GM18508 (cell line): ENCODE measurements around the gene CCDC3.
"Not testable (repeated sequence)": the region's sequence is repeated elsewhere in the genome, so short reads cannot be mapped to it uniquely, and the experiment has no call there.

Source experiments
- ATAC-seq: cut with Tn5 transposase; IDR thresholded peaks from one replicate; pipeline ENCODE4 v1.9.1; 2021; ENCODE audit warnings: moderate number of reproducible peaks; ENCODE audit not compliant: insufficient read depth, unreplicated experiment

CCDC3 gene

GRCh38 chr10:12898271-12898670 lies 103.2 kb downstream of the CCDC3 start:
- no peak for ATAC-seq

GRCh38 chr10:12897278-12897677 lies 104.2 kb downstream of the CCDC3 start:
- ATAC-seq, result no peak

GRCh38 chr10:12896251-12896650 lies 105.3 kb downstream of the CCDC3 start:
- ATAC-seq, result no peak

DNA sequence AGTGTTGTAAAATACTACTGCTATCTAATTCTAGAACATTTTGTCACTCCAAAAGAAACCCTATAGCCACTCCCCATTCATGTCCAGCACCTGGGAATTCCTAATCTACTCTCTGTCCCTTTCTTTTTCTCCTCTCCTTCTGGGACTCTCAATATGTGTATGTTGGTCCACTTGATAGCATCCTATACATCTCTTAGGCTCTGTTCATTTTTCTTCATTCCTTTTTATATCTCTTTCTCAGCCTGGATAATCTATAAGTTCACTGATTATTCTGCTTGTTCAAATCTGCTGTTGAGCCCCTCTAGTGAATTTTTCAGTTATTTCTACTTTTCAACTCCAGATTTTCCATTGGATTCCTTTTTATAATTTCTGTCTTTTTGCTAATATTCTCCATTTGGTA lies 108.6 kb downstream of the CCDC3 start:
- no peak for ATAC-seq

- ATAC-seq, result no peak
Measured at GRCh38 chr10:12890958-12891357, 110.6 kb downstream of the CCDC3 start.

- ATAC-seq, result no peak
Measured at GRCh38 chr10:12888470-12888869, 113.0 kb downstream of the CCDC3 start.

GRCh38 chr10:12887780-12888179 lies 113.7 kb downstream of the CCDC3 start:
- no peak for ATAC-seq

DNA sequence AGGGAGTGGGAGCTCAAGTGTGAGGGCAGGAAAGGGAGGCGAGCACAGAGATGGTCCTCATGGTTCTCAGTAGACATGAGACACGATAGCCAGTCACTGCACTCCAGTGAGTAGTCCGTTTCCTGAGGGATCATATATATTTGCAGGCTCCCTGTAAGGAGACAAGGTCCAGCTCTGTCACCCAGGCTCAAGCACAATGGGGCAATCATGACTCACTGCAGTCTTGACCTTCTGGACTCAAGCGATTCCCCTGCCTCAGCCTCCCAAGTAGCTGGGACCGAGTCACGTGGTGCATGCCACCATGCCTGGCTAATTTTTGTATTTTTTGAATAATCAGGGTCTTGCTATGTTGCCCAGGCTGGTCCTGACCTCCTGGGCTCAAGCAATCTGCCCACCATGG lies 116.7 kb downstream of the CCDC3 start:
- ATAC-seq, result no peak

GRCh38 chr10:12880423-12880822 lies 121.1 kb downstream of the CCDC3 start:
- ATAC-seq, result no peak

DNA sequence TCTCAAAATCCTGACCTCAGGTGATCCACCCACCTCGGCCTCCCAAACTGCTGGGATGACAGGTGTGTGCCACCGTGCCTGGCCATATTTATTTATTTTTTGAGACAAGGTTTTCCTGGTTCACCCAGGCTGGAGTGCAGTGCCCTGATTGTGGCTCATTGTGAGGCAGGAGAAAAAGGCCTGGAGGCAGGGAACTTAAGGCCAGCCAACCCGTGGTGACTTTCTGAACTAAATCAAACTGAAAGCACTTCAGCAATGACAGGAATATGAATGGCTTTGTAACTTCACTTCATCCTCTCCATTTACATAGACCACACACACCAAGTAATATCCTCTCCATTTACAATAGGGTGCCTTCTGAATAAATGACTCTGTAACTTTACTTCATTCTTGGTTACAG lies 124.4 kb downstream of the CCDC3 start:
- ATAC-seq, result no peak

GRCh38 chr10:12876266-12876665 lies 125.2 kb downstream of the CCDC3 start:
- no peak for ATAC-seq

- ATAC-seq, result no peak
Measured at GRCh38 chr10:12875100-12875499, 126.4 kb downstream of the CCDC3 start.

GRCh38 chr10:12874501-12874900 lies 127.0 kb downstream of the CCDC3 start:
- no peak for ATAC-seq

DNA sequence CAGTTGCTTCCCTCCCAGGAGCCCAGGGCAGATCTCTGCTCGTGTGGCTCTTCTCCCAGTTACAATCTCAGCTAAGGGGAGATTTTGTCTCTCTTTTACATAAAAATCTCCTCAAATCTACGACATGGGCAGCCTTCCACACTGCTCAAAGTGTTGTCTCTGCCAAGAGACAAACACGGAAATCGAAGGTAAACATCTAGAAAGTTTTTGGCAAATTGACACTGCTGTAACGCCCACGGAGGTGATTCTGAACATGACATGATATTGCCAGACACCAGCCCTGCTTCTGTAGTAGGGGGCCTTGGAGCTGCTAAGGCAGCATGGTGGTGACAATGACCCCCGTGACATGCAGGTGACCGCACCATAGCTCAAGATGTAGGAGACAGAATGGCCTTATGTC lies 128.3 kb downstream of the CCDC3 start:
- ATAC-seq, result no peak

DNA sequence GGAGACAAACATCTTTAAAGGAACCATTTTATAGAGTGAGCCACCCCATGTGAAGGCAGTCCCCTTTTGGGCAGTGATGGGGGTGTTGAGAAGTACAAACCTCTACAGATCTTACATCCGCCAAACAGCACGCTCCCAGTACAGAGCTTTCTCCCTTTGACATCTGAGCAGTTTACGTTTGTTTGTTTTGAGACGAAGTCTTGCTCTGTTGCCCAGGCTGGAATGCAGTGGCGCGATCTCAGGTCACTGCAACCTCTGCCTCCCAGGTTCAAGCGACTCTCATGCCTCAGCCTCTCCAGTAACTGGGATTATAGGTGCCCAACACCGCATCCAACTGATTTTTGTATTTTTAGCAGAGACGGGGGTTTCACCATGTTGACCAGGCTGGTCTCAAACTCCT lies 128.9 kb downstream of the CCDC3 start:
- ATAC-seq, result no peak

DNA sequence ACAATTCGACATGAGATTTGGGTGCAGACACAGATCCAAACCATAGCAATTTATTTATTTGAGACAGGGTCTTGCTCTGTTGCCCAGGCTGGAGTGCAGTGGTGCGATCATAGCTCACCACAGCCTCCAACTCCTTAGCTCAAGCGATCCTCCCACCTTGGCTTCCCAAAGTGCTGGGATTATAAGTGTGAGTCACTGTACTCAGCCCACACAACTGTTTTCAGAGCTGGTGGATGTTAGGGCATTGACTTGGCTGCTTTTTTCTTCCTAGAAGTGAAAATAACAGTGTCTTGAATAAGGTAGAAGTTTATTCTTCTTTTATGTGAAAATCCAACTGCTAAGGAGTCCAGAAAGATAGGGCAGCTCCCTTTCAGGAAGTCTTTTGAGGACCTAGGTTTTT lies 132.1 kb downstream of the CCDC3 start:
- no peak for ATAC-seq

- no peak for ATAC-seq
Measured at GRCh38 chr10:12868229-12868628, 133.3 kb downstream of the CCDC3 start.

DNA sequence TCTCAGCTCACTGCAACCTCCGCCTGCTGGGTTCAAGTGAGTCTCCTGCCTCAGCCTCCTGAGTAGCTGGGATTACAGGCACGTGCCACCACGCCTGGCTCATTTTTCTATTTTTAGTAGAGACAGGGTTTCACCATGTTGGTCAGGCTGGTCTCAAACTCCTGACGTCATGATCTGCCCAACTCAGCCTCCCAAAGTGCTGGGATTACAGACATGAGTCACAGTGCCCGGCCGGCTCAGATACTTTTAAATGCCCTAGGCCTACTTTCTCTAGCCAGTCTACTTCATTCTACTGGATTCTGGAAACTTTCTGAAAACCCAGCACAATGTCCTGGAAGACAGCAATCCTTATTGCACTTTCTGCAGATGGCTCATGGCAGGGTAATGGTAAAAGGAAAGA lies 136.0 kb downstream of the CCDC3 start:
- ATAC-seq, result not testable (repeated sequence)

- ATAC-seq, result no peak
Measured at GRCh38 chr10:12862459-12862858, 139.1 kb downstream of the CCDC3 start.

DNA sequence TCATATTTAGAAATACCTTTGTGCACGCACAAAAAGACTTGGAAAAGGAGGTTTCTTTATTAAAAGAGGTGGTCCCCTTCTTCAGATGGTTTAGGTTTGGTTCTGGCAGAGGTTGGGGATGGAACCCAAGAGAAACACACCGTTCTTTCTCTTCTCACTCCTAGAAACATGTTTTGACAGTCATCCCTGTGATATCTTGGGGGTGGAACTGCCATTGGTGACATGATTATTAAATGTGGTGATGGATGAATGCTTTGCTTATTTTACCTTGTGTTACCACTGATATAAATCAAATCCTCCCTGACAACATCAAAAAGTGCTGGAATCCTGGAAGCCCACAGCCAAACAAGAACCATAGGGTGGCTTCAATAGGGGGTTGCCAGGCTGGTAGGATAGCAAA lies 146.5 kb downstream of the CCDC3 start:
- ATAC-seq, result no peak

GRCh38 chr10:12852687-12853086 lies 148.8 kb downstream of the CCDC3 start:
- ATAC-seq, result no peak

GRCh38 chr10:12849319-12850181 lies 152.0 kb downstream of the CCDC3 start:
- no peak for ATAC-seq
